Measurements from ENCODE around the gene ING3. TPM values are rescaled to one million over a fixed set of nuclear protein-coding genes. Genes with fewer than 3 reads are reported as not detected.

ING3 gene
- total and polyA plus RNA-seq, 2 donors (not counting 3 experiments of a cell fraction or from before 2014, with no cell fraction given) = 8.7 to 19.6 TPM

- FAIRE-seq (no peak), DNase-seq (ENCODE audit: low read depth, low spot score) (no peak)
- Histone ChIP-seq H3K79me2 (ENCODE audit: control insufficient read depth, insufficient read depth, low read length) (no peaks in the 10 kb centered on the region), H3K36me3 (ENCODE audit: control insufficient read depth in 2 of 2, extremely low read depth in 1 of 2, insufficient read depth in 2 of 2, low read length in 2 of 2) (no peaks in the 10 kb centered on the region), H3K4me2 (ENCODE audit: insufficient read depth, low read length) (no peak overlapping the region), H3K4me3 (replicated peaks in 1 of 3; ENCODE audit: insufficient read depth in 1 of 3, low read depth in 1 of 3, low read length in 3 of 3) (no peak overlapping the region), H3K9me3 (replicated peaks; ENCODE audit: control insufficient read depth, insufficient read depth, low read length) (no peaks in the 10 kb centered on the region), H3K27me3 (ENCODE audit: control insufficient read depth in 2 of 2, insufficient read depth in 2 of 2, low read length in 2 of 2) (no peaks in the 10 kb centered on the region), H3K4me1 (ENCODE audit: control insufficient read depth, extremely low read depth, insufficient read depth, low read length) (no peaks in the 10 kb centered on the region), H4K20me1 (replicated peaks; ENCODE audit: control insufficient read depth, extremely low read depth, insufficient read depth, low read length) (no peaks in the 10 kb centered on the region), H3K27ac (ENCODE audit: insufficient read depth, low read depth, low read length) (no peak overlapping the region), H3K9ac (replicated peaks; ENCODE audit: extremely low read depth, insufficient read depth, low read length) (no peak overlapping the region), H2AFZ (ENCODE audit: low read depth, low read length) (no peak overlapping the region), H3K9me1 (replicated peaks; ENCODE audit: control insufficient read depth, extremely low read depth, insufficient read depth, low read length) (no peaks in the 10 kb centered on the region)
- intact Hi-C loops (cut with micrococcal nuclease) = no loop called here
- TF ChIP-seq EZH2 (IDR thresholded peaks at IDR 0.05; ENCODE audit: borderline replicate concordance, low read depth, low read length, severe bottlenecking) (no peak), POLR2A (IDR thresholded peaks at IDR 0.05; ENCODE audit: low read depth, low read length) (no peak), JUN (IDR thresholded peaks at IDR 0.05; ENCODE audit: borderline replicate concordance, insufficient read depth, insufficient read length, low read depth) (no peak), POLR2AphosphoS5 (IDR thresholded peaks at IDR 0.05; ENCODE audit: insufficient read depth, low read depth, low read length) (no peak), MYC (IDR thresholded peaks at IDR 0.05; ENCODE audit: low read depth, low read length) (no peak), GATA2 (IDR thresholded peaks at IDR 0.05; ENCODE audit: insufficient read depth, insufficient read length, low read depth, low read length) (no peak), FOS (IDR thresholded peaks at IDR 0.05; ENCODE audit: borderline replicate concordance, insufficient read depth, low read length) (no peak)
- TF ChIP-seq, protein P1, sequence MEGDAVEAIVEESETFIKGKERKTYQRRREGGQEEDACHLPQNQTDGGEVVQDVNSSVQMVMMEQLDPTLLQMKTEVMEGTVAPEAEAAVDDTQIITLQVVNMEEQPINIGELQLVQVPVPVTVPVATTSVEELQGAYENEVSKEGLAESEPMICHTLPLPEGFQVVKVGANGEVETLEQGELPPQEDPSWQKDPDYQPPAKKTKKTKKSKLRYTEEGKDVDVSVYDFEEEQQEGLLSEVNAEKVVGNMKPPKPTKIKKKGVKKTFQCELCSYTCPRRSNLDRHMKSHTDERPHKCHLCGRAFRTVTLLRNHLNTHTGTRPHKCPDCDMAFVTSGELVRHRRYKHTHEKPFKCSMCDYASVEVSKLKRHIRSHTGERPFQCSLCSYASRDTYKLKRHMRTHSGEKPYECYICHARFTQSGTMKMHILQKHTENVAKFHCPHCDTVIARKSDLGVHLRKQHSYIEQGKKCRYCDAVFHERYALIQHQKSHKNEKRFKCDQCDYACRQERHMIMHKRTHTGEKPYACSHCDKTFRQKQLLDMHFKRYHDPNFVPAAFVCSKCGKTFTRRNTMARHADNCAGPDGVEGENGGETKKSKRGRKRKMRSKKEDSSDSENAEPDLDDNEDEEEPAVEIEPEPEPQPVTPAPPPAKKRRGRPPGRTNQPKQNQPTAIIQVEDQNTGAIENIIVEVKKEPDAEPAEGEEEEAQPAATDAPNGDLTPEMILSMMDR (IDR thresholded peaks at IDR 0.05; ENCODE audit: extremely low read depth in 1 of 2, insufficient read depth in 1 of 2, low read depth in 1 of 2, low read length in 2 of 2) = no peak
- TF ChIP-seq, protein P2, sequence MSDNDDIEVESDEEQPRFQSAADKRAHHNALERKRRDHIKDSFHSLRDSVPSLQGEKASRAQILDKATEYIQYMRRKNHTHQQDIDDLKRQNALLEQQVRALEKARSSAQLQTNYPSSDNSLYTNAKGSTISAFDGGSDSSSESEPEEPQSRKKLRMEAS (IDR thresholded peaks at IDR 0.05; ENCODE audit: insufficient read depth, insufficient read length) = no peak
- no TSS peak for BruUV-seq (replicated peaks)
- dilution Hi-C loops (cut with MboI; ENCODE audit: extremely low pct_ligation_motif_present, low sequenced_read_pairs) = no loop called here
- ChIA-PET CTCF (interaction anchor here (0.9 to 2.0 kb wide), 5 partner anchors 9 to 125 kb away, joined by 3 to 11 read pairs (median 4); no protein-coding TSS in a partner anchor), POLR2A (no interaction called here)
Measured at GRCh38 chr7:120916538-120916937, 34.0 kb upstream of the ING3 start.
